ENCODE data around the gene CHN1.

CHN1 gene

GRCh38 chr2:174759381-174760065 is 245.7 kb downstream of the CHN1 start:
- no peak for DNase-seq

GRCh38 chr2:174756743-174757142 is 248.4 kb downstream of the CHN1 start:
- DNase-seq, result no peak

DNA sequence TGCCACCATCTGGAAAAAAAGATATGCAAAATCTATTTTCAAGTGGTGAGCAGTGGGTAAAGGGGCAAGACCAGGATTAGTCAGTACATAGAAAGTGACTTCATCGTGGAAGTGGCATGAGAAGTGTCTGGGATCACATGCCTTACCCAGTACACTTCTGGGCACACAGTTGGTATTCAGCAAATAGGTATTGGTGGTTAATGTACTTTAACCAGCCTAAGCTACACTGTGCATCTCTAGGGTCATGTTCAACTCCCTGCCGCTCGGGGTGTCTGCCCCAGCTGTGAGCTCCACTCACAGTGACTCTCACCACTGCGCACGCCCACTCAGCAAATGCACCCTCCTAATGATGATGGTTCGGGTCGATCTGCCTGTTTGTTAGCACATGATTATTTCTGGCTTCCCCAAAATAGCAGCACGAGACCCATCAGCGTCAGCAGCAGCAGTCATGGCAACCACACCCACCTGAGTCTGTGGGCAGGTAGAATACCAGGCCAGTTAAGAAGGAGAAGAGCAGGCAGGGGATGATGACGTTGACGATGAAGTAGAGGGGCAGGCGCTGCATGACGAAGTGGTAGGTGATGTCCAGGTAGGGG is 252.0 kb downstream of the CHN1 start:
- no peak for DNase-seq

GRCh38 chr2:174752403-174753037 is 252.7 kb downstream of the CHN1 start:
- no peak for DNase-seq

DNA sequence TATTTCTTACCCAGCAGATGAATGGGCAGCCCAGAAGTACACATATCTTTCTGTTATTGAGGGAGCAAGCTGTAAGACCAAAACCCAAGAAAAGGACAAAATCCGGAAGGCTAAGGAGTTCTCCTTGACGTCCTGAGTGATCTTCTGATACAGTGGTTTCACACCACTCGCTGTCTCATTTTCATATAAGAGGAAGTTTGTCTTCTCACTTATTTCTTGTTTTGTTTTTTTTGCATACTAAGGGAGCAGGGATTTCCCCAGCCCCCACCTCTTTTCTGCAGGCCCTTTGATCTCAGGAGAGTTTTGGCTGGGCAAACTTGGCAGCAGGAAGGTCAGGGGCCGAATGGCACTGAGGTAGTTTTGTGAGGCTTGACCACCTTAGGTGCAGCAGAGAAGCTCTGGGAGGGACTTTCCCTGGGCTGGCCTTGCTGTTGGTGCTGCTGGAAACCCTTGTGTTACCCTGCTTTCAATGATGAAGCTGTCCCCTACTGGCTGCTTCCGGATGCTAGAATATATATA is 254.2 kb downstream of the CHN1 start:
- no peak for DNase-seq

GRCh38 chr2:174749793-174750192 is 255.4 kb downstream of the CHN1 start:
- DNase-seq, result no peak

GRCh38 chr2:174748948-174749347 is 256.2 kb downstream of the CHN1 start:
- peak; percentile 15 for DNase-seq
